Cerebellar nuclear complex (tissue), 1 donor: Measurements from ENCODE around the gene ICAM4.
"Not testable (repeated sequence)": the region's sequence is repeated elsewhere in the genome, so short reads cannot be mapped to it uniquely, and the experiment has no call there.

Source experiments
- DNase-seq, 2 experiments: peaks; one replicate each; lab custom pipeline; 2025; lab: John Stamatoyannopoulos, UW

ICAM4 gene

DNA sequence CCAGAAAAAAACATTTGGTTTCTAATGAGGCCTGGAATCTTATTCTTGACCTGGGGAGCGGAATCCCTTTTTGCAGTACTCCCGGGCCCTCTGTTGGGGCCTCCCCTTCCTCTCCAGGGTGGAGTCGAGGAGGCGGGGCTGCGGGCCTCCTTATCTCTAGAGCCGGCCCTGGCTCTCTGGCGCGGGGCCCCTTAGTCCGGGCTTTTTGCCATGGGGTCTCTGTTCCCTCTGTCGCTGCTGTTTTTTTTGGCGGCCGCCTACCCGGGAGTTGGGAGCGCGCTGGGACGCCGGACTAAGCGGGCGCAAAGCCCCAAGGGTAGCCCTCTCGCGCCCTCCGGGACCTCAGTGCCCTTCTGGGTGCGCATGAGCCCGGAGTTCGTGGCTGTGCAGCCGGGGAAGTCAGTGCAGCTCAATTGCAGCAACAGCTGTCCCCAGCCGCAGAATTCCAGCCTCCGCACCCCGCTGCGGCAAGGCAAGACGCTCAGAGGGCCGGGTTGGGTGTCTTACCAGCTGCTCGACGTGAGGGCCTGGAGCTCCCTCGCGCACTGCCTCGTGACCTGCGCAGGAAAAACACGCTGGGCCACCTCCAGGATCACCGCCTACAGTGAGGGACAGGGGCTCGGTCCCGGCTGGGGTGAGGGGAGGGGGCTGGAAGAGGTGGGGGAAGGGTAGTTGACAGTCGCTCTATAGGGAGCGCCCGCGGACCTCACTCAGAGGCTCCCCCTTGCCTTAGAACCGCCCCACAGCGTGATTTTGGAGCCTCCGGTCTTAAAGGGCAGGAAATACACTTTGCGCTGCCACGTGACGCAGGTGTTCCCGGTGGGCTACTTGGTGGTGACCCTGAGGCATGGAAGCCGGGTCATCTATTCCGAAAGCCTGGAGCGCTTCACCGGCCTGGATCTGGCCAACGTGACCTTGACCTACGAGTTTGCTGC lies at the start of gene ICAM4:
TSS of gene ICAM4 (plus strand) at position 153 of the 935 bp plus-strand sequence. CDS start at position 211, 58 bp downstream.
- no peak for DNase-seq

GRCh38 chr19:10237702-10238101 lies 49.1 kb upstream of the ICAM4 start:
- DNase-seq: no peak

DNA sequence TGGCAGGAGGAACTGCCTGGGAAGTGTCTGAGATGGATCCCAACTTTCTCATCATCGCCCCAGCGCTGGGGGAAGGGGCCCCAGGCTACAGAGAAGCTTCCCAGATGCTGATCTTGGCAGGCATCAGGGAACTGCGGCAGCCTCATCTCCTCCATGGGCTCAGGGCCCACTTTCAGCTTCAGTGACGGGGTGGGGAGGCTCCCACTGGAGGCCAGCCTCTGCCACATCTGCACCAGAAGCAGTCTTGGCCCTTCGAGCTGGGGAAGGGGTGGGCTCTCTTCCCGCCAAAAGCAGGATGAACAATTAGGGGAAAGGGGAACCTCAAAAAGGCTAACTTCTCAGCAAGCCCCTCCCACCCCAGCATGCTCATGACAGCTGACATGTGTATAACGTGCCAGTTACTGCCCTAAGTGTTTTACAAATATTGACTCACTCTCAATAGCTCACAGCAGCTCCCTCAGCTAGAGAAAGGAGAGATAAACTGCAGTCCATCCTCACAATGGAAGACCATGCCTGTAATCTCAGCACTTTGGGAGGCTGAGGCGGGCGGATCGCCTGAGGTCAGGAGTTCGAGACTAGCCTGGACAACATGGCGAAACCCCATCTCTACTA lies 48.5 kb upstream of the ICAM4 start:
- DNase-seq: no peak

GRCh38 chr19:10241826-10242449 lies 44.8 kb upstream of the ICAM4 start:
- DNase-seq: not testable (repeated sequence)

DNA sequence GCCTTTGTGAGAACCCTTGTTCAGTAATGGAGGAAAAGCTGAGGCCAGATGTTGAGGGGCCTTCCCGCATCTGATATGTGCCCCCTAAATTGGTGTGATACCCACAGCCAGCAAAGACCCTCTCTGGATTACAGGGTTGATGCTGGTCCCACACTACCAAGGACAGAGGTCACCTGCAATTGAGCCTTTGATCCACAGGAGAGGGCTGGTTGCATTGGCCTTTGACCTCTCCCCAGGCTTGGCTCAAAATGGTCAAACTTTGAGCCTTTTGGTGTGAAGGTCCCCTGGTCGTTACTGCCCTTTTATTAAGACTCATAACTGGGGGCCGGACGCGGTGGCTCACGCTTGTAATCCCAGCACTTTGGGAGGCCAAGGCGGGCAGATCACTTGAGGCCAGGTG lies 43.1 kb upstream of the ICAM4 start:
- no peak for DNase-seq

GRCh38 chr19:10245189-10245939 lies 41.4 kb upstream of the ICAM4 start:
- no peak for DNase-seq

DNA sequence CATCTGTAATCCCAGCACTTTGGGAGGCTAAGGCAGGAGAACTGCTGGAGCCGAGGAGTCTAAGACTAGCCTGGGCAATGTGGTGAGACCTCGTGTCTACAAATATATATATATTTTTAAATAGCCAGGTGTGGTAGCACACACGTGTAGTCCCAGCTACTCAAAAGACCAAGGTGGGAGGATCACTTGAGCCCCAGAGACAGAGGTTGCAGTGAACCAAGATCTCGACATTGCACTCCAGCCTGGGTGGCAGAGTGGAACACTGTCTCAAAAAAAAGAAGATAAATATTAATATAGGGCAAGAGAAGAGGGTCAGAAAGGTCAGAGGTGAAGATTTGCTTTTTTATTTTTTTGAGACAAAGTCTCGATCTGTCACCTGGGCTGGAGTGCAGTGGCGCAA lies 40.2 kb upstream of the ICAM4 start:
- no peak for DNase-seq

DNA sequence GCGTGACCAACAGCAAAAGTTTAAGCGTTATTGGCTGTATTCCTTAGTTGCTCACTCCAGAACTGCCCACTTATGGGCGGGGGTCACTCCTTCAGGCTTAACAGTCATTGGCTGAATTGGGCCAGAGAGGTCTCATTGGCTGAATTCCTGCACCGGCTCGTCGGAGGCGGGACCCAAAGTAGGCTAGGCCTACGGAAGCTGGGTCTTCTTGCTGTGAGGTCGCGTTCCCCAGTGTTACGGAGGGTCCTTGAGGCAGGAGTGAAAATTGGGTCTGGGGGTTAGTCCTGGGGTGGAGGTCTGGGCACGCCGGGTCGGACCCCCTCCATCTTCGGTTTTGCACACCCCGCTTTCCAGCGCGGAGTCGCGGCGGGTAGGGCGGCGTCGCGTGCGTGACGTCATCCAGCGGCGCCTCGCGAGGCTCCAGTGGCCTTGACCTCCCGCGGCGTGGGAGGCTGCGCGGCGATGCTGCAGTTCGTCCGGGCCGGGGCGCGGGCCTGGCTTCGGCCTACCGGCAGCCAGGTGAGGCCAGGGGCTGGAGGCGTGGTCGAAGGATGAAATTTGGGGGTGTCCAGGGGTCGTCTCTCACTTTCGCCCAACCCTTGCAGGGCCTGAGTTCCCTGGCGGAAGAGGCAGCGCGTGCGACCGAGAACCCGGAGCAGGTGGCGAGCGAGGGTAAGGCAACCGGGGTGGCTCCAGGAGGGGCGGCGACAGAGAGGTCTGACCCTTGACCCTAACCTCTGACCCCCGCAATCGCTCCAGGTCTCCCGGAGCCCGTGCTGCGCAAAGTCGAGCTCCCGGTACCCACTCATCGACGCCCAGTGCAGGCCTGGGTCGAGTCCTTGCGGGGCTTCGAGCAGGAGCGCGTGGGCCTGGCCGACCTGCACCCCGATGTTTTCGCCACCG lies 34.7 kb upstream of the ICAM4 start, which contains the start of gene MRPL4:
TSS of gene MRPL4 (plus strand) at position 423 of the 903 bp plus-strand sequence. CDS start at position 463, 40 bp downstream.
- peak; percentile 92 to 95 for DNase-seq

DNA sequence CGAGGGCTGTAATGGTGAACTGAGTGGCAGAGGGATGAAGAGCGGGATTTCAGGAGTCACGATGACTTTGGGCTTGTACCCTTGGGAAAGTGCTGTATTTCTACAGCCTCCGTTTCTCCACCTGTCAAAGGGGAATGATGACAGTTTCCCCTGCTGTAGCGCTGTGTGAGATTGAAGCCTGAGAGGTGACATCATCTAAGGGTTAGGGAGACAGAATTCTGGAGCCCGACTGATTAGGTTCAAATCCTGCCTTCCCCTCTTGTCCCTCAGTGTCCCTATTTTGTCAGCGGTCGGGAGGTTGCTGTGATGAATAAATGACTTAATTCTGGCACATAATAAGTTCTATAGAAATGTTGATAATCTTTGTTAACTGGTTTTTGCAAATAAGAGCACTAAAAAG lies 34.0 kb upstream of the ICAM4 start:
- no peak for DNase-seq

GRCh38 chr19:10254244-10254643 lies 32.5 kb upstream of the ICAM4 start:
- DNase-seq: no peak

GRCh38 chr19:10255358-10255757 lies 31.4 kb upstream of the ICAM4 start:
- DNase-seq: no peak

- no peak for DNase-seq
Measured at GRCh38 chr19:10256551-10256950, 30.2 kb upstream of the ICAM4 start.

- no peak for DNase-seq
Measured at GRCh38 chr19:10256970-10257615, 29.7 kb upstream of the ICAM4 start.

GRCh38 chr19:10258080-10258710 lies 28.6 kb upstream of the ICAM4 start:
- no peak for DNase-seq

GRCh38 chr19:10259162-10259905 lies 27.4 kb upstream of the ICAM4 start:
- DNase-seq: no peak

DNA sequence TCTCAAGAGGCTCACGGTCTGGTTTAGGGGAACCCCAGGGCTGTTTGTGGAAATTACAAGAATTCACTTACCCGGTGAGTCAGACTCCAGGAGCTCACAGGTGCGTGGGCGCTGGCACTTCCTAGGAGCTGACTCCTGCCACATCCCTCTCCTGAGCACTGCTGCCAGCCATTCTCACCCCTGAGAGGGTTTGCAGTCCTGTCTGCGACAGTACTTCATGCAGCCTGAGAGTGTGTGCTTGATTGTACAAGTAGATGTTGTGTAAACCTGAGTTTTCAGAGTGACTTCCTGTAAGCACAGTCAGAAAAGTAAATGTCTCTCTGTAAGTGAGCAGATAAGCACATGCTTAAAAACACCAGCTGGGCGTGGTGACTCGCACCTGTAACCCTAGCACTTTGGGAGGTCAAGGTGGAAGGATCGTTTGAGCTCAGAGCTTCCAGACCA lies 26.6 kb upstream of the ICAM4 start:
- DNase-seq: no peak

- DNase-seq: no peak
Measured at GRCh38 chr19:10262771-10263170, 24.0 kb upstream of the ICAM4 start.

DNA sequence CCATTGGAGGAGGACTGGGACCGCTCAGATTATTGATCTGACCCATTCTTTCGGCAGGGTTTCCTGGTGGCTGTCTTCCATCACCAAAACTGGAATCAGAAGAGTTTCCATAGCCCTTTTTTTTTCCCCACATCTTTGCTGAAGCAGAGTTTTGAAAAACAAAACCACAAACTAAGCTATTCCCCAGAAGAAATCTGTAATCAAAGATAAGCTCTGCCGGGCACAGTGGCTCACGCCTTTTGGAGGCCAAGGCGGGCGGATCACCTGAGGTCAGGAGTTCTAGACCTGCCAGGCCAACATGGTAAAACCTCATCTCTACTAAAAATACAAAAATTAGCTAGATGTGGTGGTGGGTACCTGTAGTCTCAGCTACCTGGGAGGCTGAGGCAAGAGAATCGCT lies 20.0 kb upstream of the ICAM4 start:
- DNase-seq: no peak

GRCh38 chr19:10268071-10268470 lies 18.7 kb upstream of the ICAM4 start:
- no peak for DNase-seq
